Measurements from ENCODE around the gene KCNJ13. TPM values are rescaled to one million over a fixed set of nuclear protein-coding genes. Genes with fewer than 3 reads are reported as not detected.

The KCNJ13 gene
- total RNA-seq, 1 donor from 2014 or later = not detected

DNA sequence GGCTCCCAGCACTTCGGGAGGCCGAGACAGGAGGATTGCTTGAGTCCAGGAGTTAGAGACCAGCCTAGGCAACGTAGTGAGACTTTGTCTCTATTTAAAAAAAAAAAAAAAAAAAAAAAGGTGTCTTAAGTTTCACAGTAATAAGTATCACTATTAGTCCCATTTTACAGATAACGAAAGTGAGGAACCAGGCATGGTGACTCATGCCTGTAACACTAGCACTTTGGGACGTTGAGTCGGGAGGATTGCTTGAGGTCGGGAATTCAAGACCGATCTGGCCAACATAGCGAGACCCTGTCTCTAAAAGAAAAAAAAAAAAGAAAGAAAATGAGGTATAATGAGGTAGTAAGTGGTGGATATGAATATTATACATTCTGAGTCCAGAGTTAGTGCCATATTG lies 2.5 kb downstream of the KCNJ13 start:
- Histone ChIP-seq H3K9ac (ENCODE audit: low read depth in 1 of 3, low read length in 3 of 3) (no peak overlapping the region), H3K4me1 (ENCODE audit: control insufficient read depth in 3 of 3, insufficient read depth in 3 of 3, low read length in 3 of 3) (peaks cover 0 to 2% (median 0%) of the 10 kb centered on the region in 3 donors), H3K27me3 (ENCODE audit: control insufficient read depth in 3 of 3, insufficient read depth in 3 of 3, low read length in 3 of 3) (no peaks in the 10 kb centered on the region), H3K27ac (ENCODE audit: low read depth, low read length) (no peak overlapping the region), H3K9me3 (ENCODE audit: control insufficient read depth in 3 of 3, low read length in 3 of 3) (no peaks in the 10 kb centered on the region), H3K4me3 (ENCODE audit: low read length in 3 of 3) (no peak overlapping the region), H3K36me3 (ENCODE audit: control insufficient read depth in 3 of 3, insufficient read depth in 3 of 3, low read length in 3 of 3) (peaks cover 6 to 19% (median 10%) of the 10 kb centered on the region in 3 donors)

DNA sequence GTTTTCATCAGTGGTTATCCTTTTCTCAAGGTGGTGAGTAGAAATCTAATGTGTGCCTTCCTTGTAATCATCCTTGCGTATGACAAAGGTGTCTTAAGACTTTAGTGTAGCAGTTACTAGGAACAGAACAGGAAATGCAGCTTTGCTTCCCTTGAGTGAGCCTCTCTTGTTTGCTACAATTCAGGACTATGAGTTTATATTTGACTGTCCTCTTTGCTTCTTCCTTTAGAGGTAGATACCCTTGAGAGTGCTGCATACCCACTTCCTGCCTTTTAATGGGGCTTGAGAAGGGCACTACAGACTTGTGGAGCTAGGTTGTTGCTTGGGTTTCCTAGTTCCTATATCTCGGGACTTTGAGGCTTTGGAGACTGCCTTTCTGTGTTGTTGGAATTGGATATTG lies 3.8 kb downstream of the KCNJ13 start:
- H3K36me3 ChIP-seq (ENCODE audit: control insufficient read depth in 3 of 3, insufficient read depth in 3 of 3, low read length in 3 of 3) = peaks cover 10 to 23% (median 10%) of the 10 kb centered on the region in 3 donors
- no peaks in the 10 kb centered on the region for H3K4me1 ChIP-seq (ENCODE audit: control insufficient read depth in 3 of 3, insufficient read depth in 3 of 3, low read length in 3 of 3)
- H3K27me3 ChIP-seq (ENCODE audit: control insufficient read depth in 3 of 3, insufficient read depth in 3 of 3, low read length in 3 of 3) = no peaks in the 10 kb centered on the region

DNA sequence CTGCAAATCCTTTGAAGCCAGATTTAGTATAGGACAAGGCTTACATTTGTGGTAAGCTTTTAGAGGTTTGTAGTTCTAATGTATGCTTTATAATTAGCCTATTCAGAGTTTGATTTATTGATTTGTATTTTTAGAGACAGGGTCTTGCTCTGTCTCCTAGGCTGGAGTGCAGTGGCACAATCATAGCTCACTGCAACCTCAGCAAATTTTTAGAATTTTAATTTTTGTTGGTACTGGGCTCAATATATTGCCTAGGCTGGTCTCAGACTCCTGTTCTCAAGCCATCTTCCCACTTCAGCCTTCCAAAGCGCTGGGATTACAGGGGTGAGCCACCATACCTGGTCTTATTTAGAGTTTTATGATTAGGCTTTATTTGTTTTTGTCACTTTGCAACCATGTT lies 4.5 kb downstream of the KCNJ13 start:
- H3K27ac ChIP-seq (ENCODE audit: low read depth, low read length) = no peak overlapping the region
- H3K9ac ChIP-seq (ENCODE audit: low read depth in 1 of 3, low read length in 3 of 3) = no peak overlapping the region
- H3K4me1 ChIP-seq (ENCODE audit: control insufficient read depth in 3 of 3, insufficient read depth in 3 of 3, low read length in 3 of 3) = no peaks in the 10 kb centered on the region
- H3K4me3 ChIP-seq (ENCODE audit: low read length in 3 of 3) = no peak overlapping the region
- no peaks in the 10 kb centered on the region for H3K9me3 ChIP-seq (ENCODE audit: control insufficient read depth in 3 of 3, low read length in 3 of 3)
- H3K36me3 ChIP-seq (ENCODE audit: control insufficient read depth in 3 of 3, insufficient read depth in 3 of 3, low read length in 3 of 3) = peaks cover 10 to 23% (median 10%) of the 10 kb centered on the region in 3 donors
- no peaks in the 10 kb centered on the region for H3K27me3 ChIP-seq (ENCODE audit: control insufficient read depth in 3 of 3, insufficient read depth in 3 of 3, low read length in 3 of 3)

More for the DNA sequence above, 3.8 kb downstream of the KCNJ13 start:
- Histone ChIP-seq H3K27ac (ENCODE audit: low read depth, low read length) (no peak overlapping the region), H3K9me3 (ENCODE audit: control insufficient read depth in 3 of 3, low read length in 3 of 3) (no peaks in the 10 kb centered on the region), H3K4me3 (ENCODE audit: low read length in 3 of 3) (no peak overlapping the region), H3K9ac (ENCODE audit: low read depth in 1 of 3, low read length in 3 of 3) (no peak overlapping the region)

DNA sequence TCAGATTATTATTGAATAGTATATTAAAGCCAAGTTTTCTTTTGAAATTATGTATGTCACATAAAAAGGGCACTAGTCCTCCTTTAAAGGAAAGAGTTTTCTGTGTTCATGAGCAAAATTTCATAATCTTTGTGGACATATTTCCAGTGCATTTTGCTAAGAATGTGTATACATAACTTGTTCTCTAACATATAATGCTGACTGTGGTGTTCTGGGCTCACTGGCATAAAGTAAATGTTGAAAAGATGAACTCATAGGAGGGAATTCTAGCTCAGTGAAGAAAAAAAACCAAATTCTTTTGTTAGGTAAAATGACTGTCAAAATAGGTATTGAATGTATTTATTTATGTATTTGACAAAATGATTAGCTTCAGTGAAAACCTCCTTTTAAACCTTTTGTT lies 6.2 kb downstream of the KCNJ13 start:
- Histone ChIP-seq H3K36me3 (ENCODE audit: control insufficient read depth in 3 of 3, insufficient read depth in 3 of 3, low read length in 3 of 3) (peaks cover 10 to 26% (median 17%) of the 10 kb centered on the region in 3 donors), H3K9ac (ENCODE audit: low read depth in 1 of 3, low read length in 3 of 3) (no peak overlapping the region), H3K9me3 (ENCODE audit: control insufficient read depth in 3 of 3, low read length in 3 of 3) (no peaks in the 10 kb centered on the region), H3K27me3 (ENCODE audit: control insufficient read depth in 3 of 3, insufficient read depth in 3 of 3, low read length in 3 of 3) (no peaks in the 10 kb centered on the region), H3K4me1 (ENCODE audit: control insufficient read depth in 3 of 3, insufficient read depth in 3 of 3, low read length in 3 of 3) (no peaks in the 10 kb centered on the region), H3K4me3 (ENCODE audit: low read length in 3 of 3) (no peak overlapping the region), H3K27ac (ENCODE audit: low read depth, low read length) (no peak overlapping the region)

DNA sequence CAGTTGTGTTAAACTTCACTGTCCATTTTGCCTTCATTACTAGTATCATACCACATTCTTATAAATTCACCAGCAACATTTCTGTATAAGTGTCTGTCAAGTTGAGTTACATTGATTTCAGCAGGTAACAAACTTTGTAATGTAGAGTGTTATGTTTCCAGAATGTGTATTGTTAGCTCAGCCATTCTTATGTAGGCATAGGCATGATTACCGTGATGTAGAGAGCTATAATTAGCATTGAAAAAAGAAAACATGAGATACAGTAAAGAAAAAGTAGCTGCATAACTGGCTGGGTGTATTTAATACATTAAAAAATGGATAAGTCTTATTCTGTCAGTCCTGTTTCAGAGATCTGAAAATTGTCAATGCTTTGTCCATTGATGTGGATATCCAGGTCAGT lies 8.5 kb downstream of the KCNJ13 start:
- H3K27ac ChIP-seq (ENCODE audit: low read depth, low read length) = no peak overlapping the region
- H3K27me3 ChIP-seq (ENCODE audit: control insufficient read depth in 3 of 3, insufficient read depth in 3 of 3, low read length in 3 of 3) = no peaks in the 10 kb centered on the region
- no peak overlapping the region for H3K4me3 ChIP-seq (ENCODE audit: low read length in 3 of 3)
- peaks cover 18 to 42% (median 33%) of the 10 kb centered on the region in 3 donors for H3K36me3 ChIP-seq (ENCODE audit: control insufficient read depth in 3 of 3, insufficient read depth in 3 of 3, low read length in 3 of 3)
- H3K4me1 ChIP-seq (ENCODE audit: control insufficient read depth in 3 of 3, insufficient read depth in 3 of 3, low read length in 3 of 3) = no peaks in the 10 kb centered on the region
- H3K9me3 ChIP-seq (ENCODE audit: control insufficient read depth in 3 of 3, low read length in 3 of 3) = no peaks in the 10 kb centered on the region
- no peak overlapping the region for H3K9ac ChIP-seq (ENCODE audit: low read depth in 1 of 3, low read length in 3 of 3)

DNA sequence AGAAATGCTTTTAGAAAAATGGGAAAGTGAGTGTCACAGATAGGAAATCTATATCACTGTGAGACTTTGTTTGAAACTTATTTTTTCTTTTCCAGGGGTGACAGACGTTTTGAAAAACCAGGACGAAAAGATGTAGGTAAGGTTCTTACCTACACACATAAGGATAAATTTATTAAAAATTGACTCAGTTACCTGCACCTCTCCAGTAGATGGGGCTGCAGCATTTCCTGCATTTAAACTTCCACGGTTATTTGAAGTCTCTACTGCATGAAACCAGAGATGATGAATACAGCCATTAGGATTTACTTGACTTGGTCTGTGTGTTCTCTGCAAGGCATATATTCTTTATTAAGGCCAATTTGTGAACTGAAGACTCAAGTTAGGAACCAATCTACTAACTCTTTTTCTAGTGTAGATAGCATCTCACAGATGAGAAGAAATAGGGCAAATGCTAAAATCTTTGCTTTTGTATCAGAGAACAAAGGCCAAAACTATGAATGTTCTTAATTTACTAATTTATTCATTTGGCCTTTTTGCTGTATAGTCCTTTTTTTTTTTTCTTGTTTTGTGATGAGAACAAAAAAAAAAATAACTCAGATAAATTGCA lies 15.0 kb downstream of the KCNJ13 start:
- H3K36me3 ChIP-seq (ENCODE audit: control insufficient read depth in 3 of 3, insufficient read depth in 3 of 3, low read length in 3 of 3) = peaks cover 20 to 49% (median 33%) of the 10 kb centered on the region in 3 donors
- no peaks in the 10 kb centered on the region for H3K4me1 ChIP-seq (ENCODE audit: control insufficient read depth in 3 of 3, insufficient read depth in 3 of 3, low read length in 3 of 3)
- H3K27ac ChIP-seq (ENCODE audit: low read depth, low read length) = no peak overlapping the region
- H3K9me3 ChIP-seq (ENCODE audit: control insufficient read depth in 3 of 3, low read length in 3 of 3) = no peaks in the 10 kb centered on the region
- H3K27me3 ChIP-seq (ENCODE audit: control insufficient read depth in 3 of 3, insufficient read depth in 3 of 3, low read length in 3 of 3) = no peaks in the 10 kb centered on the region
- H3K9ac ChIP-seq (ENCODE audit: low read depth in 1 of 3, low read length in 3 of 3) = no peak overlapping the region
- H3K4me3 ChIP-seq (ENCODE audit: low read length in 3 of 3) = no peak overlapping the region

DNA sequence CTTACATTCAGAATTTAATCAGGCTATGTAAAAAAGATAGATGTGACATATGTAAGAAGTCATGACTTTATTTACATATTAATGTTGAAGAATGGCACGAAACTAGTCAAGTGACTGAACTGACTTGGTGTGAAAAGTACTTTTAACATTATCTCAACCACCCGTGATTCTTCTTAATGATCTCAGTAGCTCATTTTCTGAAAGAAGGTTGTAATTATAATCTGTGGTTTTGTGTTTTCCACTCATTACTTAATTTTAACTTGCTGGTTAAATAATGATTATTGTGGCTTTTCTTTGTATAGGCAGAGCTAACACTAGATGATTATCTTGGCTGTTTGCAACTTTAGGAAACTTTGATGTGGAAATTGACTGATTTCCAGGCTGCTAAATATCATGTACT lies 18.5 kb downstream of the KCNJ13 start:
- peaks cover 11 to 38% (median 13%) of the 10 kb centered on the region in 3 donors for H3K36me3 ChIP-seq (ENCODE audit: control insufficient read depth in 3 of 3, insufficient read depth in 3 of 3, low read length in 3 of 3)
- H3K9me3 ChIP-seq (ENCODE audit: control insufficient read depth in 3 of 3, low read length in 3 of 3) = no peaks in the 10 kb centered on the region

DNA sequence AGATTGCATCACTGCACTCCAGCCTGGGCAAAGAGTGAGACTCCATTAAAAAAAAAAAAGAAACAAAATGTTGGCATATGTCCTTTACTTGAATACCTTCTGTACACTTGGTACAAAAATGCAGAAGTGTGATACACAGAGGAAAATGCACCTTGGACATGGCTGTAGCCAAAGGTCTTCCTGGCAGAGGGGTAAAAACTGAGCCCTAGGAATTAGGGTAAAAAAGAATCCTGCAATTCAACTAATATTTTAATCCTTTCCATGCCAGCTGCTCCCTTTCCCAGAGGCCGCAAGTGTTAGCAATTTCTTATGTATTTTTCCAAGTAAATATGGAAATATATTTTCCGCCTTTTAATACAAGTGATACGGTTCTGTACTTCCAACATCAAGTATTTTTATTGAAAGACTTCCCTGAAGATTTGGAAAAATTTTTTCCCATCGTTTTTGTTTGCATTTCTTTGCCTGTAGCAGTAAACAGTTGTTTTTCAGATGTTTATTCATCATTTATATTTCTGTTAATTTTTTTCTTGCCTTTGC lies 26.2 kb downstream of the KCNJ13 start:
- no peak overlapping the region for H3K27ac ChIP-seq (ENCODE audit: low read depth, low read length)
- H3K4me1 ChIP-seq (ENCODE audit: control insufficient read depth in 3 of 3, insufficient read depth in 3 of 3, low read length in 3 of 3) = no peaks in the 10 kb centered on the region
- no peak overlapping the region for H3K4me3 ChIP-seq (ENCODE audit: low read length in 3 of 3)
- no peak overlapping the region for H3K9ac ChIP-seq (ENCODE audit: low read depth in 1 of 3, low read length in 3 of 3)
- H3K9me3 ChIP-seq (ENCODE audit: control insufficient read depth in 3 of 3, low read length in 3 of 3) = no peaks in the 10 kb centered on the region
- H3K36me3 ChIP-seq (ENCODE audit: control insufficient read depth in 3 of 3, insufficient read depth in 3 of 3, low read length in 3 of 3) = peaks cover 21 to 31% (median 27%) of the 10 kb centered on the region in 3 donors
- H3K27me3 ChIP-seq (ENCODE audit: control insufficient read depth in 3 of 3, insufficient read depth in 3 of 3, low read length in 3 of 3) = no peaks in the 10 kb centered on the region

More for the DNA sequence above, 18.5 kb downstream of the KCNJ13 start:
- Histone ChIP-seq H3K9ac (ENCODE audit: low read depth in 1 of 3, low read length in 3 of 3) (no peak overlapping the region), H3K4me3 (ENCODE audit: low read length in 3 of 3) (no peak overlapping the region), H3K4me1 (ENCODE audit: control insufficient read depth in 3 of 3, insufficient read depth in 3 of 3, low read length in 3 of 3) (no peaks in the 10 kb centered on the region), H3K27ac (ENCODE audit: low read depth, low read length) (no peak overlapping the region), H3K27me3 (ENCODE audit: control insufficient read depth in 3 of 3, insufficient read depth in 3 of 3, low read length in 3 of 3) (no peaks in the 10 kb centered on the region)

DNA sequence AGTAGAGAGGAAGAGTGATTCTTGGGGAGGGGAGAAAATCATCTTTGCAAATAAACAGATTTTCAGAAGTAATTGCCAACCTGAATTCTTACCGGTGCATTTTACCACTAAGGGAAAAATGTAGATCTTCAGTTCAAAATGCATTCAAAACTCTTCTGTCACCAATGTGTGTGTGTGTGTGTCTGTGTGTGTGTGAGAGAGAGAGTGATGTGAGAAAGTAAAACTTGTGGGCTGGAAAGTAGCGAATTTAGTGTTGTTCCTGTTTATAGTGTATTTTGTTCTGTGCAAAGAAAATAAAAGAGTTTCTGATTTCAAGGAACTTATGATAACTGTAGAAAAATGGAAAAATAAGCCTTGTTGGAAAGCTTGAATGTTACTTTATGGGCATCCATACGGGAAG lies 27.0 kb downstream of the KCNJ13 start:
- no peaks in the 10 kb centered on the region for H3K9me3 ChIP-seq (ENCODE audit: control insufficient read depth in 3 of 3, low read length in 3 of 3)
- no peak overlapping the region for H3K27ac ChIP-seq (ENCODE audit: low read depth, low read length)
- peaks cover 21 to 31% (median 27%) of the 10 kb centered on the region in 3 donors for H3K36me3 ChIP-seq (ENCODE audit: control insufficient read depth in 3 of 3, insufficient read depth in 3 of 3, low read length in 3 of 3)
- no peak overlapping the region for H3K9ac ChIP-seq (ENCODE audit: low read depth in 1 of 3, low read length in 3 of 3)
- H3K4me1 ChIP-seq (ENCODE audit: control insufficient read depth in 3 of 3, insufficient read depth in 3 of 3, low read length in 3 of 3) = no peaks in the 10 kb centered on the region
- no peaks in the 10 kb centered on the region for H3K27me3 ChIP-seq (ENCODE audit: control insufficient read depth in 3 of 3, insufficient read depth in 3 of 3, low read length in 3 of 3)
- no peak overlapping the region for H3K4me3 ChIP-seq (ENCODE audit: low read length in 3 of 3)

DNA sequence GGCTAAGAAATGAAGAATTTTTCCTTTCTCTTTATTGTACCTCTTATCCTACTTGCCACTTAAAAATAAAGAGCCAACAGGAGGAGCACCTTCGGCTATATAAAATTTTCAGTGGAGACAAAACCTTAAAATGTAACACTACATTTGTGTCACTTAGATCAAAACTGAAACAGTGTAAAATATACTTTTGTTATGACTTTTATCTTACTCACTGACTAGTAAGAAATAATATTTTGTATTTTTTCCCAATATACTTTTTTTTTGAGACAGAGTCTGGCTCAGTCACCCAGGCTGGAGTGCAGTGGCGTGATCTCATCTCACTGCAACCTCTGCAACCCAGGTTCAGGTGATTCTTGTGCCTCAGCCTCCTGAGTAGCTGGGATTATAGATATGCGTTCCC lies 28.3 kb downstream of the KCNJ13 start:
- H3K9ac ChIP-seq (ENCODE audit: low read depth in 1 of 3, low read length in 3 of 3) = no peak overlapping the region
- no peaks in the 10 kb centered on the region for H3K27me3 ChIP-seq (ENCODE audit: control insufficient read depth in 3 of 3, insufficient read depth in 3 of 3, low read length in 3 of 3)
- no peaks in the 10 kb centered on the region for H3K4me1 ChIP-seq (ENCODE audit: control insufficient read depth in 3 of 3, insufficient read depth in 3 of 3, low read length in 3 of 3)
- no peak overlapping the region for H3K4me3 ChIP-seq (ENCODE audit: low read length in 3 of 3)
- no peaks in the 10 kb centered on the region for H3K9me3 ChIP-seq (ENCODE audit: control insufficient read depth in 3 of 3, low read length in 3 of 3)
- no peak overlapping the region for H3K27ac ChIP-seq (ENCODE audit: low read depth, low read length)
- peaks cover 21 to 31% (median 27%) of the 10 kb centered on the region in 3 donors for H3K36me3 ChIP-seq (ENCODE audit: control insufficient read depth in 3 of 3, insufficient read depth in 3 of 3, low read length in 3 of 3)

All from skeletal muscle tissue (tissue), 4 donors.